ENCODE measurements around the gene NRXN3. TPM values are rescaled to one million over a fixed set of nuclear protein-coding genes. Genes with fewer than 3 reads are reported as not detected.

NRXN3 gene
- total RNA-seq, 1 donor from 2014 or later = 19.8 TPM

DNA sequence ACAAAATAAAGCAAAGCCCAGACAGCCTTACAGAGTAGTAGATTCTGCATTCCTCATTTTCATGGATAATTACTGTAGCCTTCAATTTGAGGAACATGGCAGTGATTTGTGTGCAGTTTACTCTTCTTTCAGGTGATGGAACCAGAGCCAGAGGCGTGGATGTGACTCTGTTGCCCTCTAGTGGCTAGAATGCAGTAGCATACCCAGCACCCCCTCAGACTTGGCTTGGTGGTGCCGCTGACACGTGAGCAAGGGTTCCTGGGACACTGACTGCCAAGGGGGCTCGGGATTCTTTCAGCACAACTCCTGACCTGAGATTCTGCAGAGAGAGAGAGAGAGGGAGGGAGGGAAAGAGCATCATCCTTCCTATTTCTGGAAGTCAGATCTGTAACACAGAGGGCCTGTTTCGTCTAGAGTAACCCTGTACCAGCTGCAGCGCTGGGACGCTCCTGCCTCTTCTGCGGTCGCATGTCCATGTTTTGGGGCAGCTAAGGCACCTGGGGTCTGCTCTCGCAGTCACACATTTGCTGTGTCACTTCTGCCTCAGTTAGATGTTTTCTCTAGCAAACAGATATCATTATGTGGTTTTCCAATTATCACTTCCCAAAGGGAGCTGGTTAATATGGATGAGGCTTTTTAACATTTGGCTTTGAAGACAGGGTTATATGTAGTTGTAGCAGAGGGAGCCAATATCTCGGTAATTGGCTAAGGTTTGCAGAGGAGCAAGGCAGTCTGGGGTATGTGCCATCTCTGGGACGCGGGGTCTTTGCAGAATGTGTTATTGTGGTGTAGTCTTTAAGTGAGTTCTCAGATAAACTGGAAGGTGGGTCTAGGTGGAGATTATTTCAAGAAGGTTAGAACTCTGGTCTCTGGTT lies 428.1 kb downstream of the NRXN3 start:
- TF ChIP-seq, protein P1, sequence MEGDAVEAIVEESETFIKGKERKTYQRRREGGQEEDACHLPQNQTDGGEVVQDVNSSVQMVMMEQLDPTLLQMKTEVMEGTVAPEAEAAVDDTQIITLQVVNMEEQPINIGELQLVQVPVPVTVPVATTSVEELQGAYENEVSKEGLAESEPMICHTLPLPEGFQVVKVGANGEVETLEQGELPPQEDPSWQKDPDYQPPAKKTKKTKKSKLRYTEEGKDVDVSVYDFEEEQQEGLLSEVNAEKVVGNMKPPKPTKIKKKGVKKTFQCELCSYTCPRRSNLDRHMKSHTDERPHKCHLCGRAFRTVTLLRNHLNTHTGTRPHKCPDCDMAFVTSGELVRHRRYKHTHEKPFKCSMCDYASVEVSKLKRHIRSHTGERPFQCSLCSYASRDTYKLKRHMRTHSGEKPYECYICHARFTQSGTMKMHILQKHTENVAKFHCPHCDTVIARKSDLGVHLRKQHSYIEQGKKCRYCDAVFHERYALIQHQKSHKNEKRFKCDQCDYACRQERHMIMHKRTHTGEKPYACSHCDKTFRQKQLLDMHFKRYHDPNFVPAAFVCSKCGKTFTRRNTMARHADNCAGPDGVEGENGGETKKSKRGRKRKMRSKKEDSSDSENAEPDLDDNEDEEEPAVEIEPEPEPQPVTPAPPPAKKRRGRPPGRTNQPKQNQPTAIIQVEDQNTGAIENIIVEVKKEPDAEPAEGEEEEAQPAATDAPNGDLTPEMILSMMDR (conservative IDR thresholded peaks at IDR 0.05) = peak; percentile 96
- Mint-ChIP-seq H3K9me3 (no peaks in the 10 kb centered on the region), H3K36me3 (no peaks in the 10 kb centered on the region), H3K4me3 (no peak overlapping the region), H3K27me3 (peaks cover 28% of the 10 kb centered on the region), H3K4me1 (ENCODE audit: unreplicated experiment) (no peaks in the 10 kb centered on the region), H3K27ac (no peak overlapping the region)
- no peak for DNase-seq (ENCODE audit: extremely low spot score, unreplicated experiment)

DNA sequence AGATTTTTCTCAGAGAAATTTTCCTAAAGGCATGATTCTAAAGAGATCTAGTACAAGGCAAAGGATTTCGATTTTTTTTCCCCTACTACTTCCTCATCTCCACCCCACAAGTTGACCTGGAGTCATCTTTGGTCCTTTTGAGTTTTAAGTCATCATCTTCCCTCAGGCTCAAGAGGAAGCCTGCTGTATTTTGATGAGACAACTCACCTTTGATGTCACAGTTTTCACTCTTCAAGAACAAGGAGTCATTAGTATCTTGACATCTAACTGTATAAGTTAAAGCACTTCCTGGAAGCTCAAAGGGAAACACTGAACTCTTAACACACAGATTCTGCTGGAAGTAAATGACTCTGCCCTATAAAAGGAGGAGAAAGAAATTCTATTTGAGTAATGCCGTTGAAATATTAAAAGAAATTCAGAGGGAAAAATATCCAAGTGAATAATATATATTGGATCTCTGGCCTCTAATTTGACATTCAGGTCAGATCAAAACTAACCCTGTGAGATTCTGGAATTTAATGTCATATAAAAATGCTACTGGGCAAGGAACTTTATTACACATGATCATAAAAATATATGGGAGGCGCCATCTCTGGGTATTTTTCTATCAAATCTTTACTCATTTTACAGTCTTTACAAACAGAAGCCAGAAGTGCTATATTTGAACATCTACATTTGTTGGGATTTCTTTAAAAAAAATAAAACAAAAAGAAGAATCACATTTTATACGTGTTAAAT lies 435.0 kb downstream of the NRXN3 start:
- H3K27me3 Mint-ChIP-seq = peaks cover 11% of the 10 kb centered on the region
- H3K9me3 Mint-ChIP-seq = no peaks in the 10 kb centered on the region
- H3K36me3 Mint-ChIP-seq = no peaks in the 10 kb centered on the region
- H3K27ac Mint-ChIP-seq = no peak overlapping the region
- DNase-seq (ENCODE audit: extremely low spot score, unreplicated experiment) = no peak
- TF ChIP-seq, protein P1 (conservative IDR thresholded peaks at IDR 0.05) = no peak
- no peaks in the 10 kb centered on the region for H3K4me1 Mint-ChIP-seq (ENCODE audit: unreplicated experiment)
- no peak overlapping the region for H3K4me3 Mint-ChIP-seq

DNA sequence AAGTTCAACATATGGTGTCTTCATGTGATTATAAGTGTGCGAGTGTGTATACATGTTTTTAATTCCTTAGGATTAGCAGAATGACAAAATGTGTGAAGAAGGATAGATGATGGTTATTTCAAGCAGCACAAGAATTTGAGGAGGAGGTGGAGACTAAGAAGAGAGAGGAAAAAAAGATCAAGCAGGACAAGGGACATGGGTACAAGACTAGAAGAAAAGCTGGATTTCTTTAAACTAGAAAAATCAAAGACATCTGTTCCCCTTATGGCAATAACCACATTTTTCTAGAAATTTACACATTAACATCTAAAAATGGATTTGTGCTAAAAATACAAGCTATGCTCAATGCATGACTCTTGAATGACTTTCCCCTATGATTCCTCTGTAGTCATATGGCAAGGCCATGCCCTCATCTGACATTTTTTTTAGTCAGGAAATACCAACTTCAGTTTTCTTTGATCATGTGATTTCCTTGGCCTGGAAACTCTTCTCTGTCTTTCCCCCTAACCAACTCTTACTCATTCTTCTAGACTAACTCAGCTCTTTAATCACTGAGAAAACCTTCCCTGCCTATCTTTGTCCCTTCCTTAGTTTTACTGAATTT lies 435.8 kb downstream of the NRXN3 start:
- Mint-ChIP-seq H3K27ac (no peak overlapping the region), H3K9me3 (no peaks in the 10 kb centered on the region), H3K36me3 (no peaks in the 10 kb centered on the region), H3K4me1 (ENCODE audit: unreplicated experiment) (no peaks in the 10 kb centered on the region), H3K4me3 (no peak overlapping the region), H3K27me3 (peaks cover 9% of the 10 kb centered on the region)
- no peak for DNase-seq (ENCODE audit: extremely low spot score, unreplicated experiment)
- TF ChIP-seq, protein P1 (conservative IDR thresholded peaks at IDR 0.05) = no peak

DNA sequence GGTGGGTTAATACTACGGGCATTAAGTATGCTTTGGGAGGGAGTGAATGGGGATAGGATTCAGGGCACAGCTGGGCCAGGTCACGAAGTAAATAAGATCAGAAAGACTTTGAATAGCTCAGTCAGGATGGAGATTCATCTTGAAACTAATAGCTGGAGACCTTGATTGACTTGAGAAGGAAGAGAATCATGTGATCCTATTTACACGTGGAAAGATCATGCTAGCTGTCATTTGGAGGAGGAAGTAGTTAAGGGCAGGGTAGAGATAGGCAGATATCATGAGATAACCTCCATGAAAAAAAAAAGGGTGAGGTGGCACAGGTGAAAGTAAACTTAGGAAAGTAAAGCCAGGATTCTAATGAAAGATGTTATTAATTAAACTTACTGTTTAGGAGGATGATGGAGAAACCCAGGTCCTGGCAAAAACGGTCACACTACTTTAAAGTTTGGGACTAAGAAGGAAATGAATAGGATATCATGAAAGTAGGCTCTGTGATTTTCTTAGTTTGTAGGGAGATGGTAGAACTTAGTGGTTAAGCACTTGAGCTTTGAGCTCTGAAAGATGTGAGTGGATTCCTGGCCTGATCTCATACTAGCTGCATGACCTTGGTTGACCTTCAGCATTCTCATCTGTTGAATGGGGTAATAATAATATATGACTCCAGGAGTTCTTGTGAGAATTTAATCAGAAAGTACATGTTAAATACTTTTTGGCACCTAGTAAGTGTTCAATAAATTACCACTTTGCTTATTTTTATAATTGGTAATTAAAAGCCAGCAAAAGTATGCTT lies 439.0 kb downstream of the NRXN3 start:
- H3K27ac Mint-ChIP-seq = no peak overlapping the region
- no peak for DNase-seq (ENCODE audit: extremely low spot score, unreplicated experiment)
- H3K9me3 Mint-ChIP-seq = no peaks in the 10 kb centered on the region
- no peaks in the 10 kb centered on the region for H3K4me1 Mint-ChIP-seq (ENCODE audit: unreplicated experiment)
- H3K36me3 Mint-ChIP-seq = no peaks in the 10 kb centered on the region
- peaks cover 17% of the 10 kb centered on the region for H3K27me3 Mint-ChIP-seq
- TF ChIP-seq, protein P1 (conservative IDR thresholded peaks at IDR 0.05) = no peak
- H3K4me3 Mint-ChIP-seq = no peak overlapping the region

DNA sequence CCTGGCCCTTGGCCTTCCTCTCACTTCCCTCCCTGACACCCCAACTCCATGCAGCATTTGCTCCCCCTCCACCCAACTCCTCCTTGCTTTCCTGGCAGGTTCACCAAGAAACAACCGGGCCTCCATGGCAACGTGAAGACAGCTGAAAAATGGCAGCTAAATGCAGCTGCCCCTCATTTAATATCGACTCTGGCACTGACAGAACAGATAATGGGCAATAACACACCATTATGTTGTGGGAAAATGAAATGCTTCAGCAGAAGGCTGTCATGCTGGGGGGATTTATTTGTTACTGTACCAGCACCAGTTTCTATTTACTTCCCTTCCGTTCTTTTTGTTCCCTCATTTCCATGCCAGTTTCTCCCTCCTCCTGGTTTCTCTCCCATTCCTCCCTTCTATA lies 440.8 kb downstream of the NRXN3 start:
- H3K9me3 Mint-ChIP-seq = no peaks in the 10 kb centered on the region
- peaks cover 2% of the 10 kb centered on the region for H3K4me1 Mint-ChIP-seq (ENCODE audit: unreplicated experiment)
- DNase-seq (ENCODE audit: extremely low spot score, unreplicated experiment) = no peak
- H3K27me3 Mint-ChIP-seq = peaks cover 19% of the 10 kb centered on the region
- no peak overlapping the region for H3K27ac Mint-ChIP-seq
- no peak overlapping the region for H3K4me3 Mint-ChIP-seq
- H3K36me3 Mint-ChIP-seq = no peaks in the 10 kb centered on the region
- TF ChIP-seq, protein P1 (conservative IDR thresholded peaks at IDR 0.05) = no peak
